ENCODE results near the gene C1orf226.

C1orf226 gene

GRCh38 chr1:162406811-162407210 lies 25.3 kb downstream of the C1orf226 start:
- Histone ChIP-seq H3K23ac (ENCODE audit: low read length in 2 of 2) (no peak overlapping the region), H3K4me1 (ENCODE audit: control insufficient read depth, insufficient read depth, low read depth, low read length) (no peaks in the 10 kb centered on the region), H3K36me3 (ENCODE audit: control insufficient read depth in 1 of 2, insufficient read depth in 2 of 2, low read depth in 1 of 2, low read length in 2 of 2) (no peaks in the 10 kb centered on the region), H2AFZ (ENCODE audit: low read depth, low read length) (no peak overlapping the region), H3K27ac (ENCODE audit: low read length, poor library complexity, severe bottlenecking) (no peak overlapping the region), H3K79me1 (replicated peaks; ENCODE audit: low read length, poor library complexity, severe bottlenecking) (no peaks in the 10 kb centered on the region), H3K4ac (ENCODE audit: low read depth in 1 of 2, low read length in 2 of 2) (no peak overlapping the region), H4K8ac (ENCODE audit: low read length) (no peak overlapping the region), H2BK12ac (ENCODE audit: low read length in 2 of 2) (no peak overlapping the region), H3K4me3 (ENCODE audit: insufficient read depth in 1 of 2, low read depth in 1 of 2, low read length in 2 of 2) (no peak overlapping the region), H2BK5ac (ENCODE audit: low read depth, low read length, poor library complexity, severe bottlenecking) (no peak overlapping the region), H2BK15ac (ENCODE audit: low read depth, poor library complexity, severe bottlenecking) (no peak overlapping the region), H3K27me3 (ENCODE audit: control insufficient read depth in 1 of 2, insufficient read depth in 1 of 2, low read length in 2 of 2) (no peaks in the 10 kb centered on the region), H2BK120ac (ENCODE audit: low read depth, low read length) (no peak overlapping the region), H4K91ac (ENCODE audit: low read length) (no peak overlapping the region), H3K4me2 (ENCODE audit: low read length, poor library complexity, severe bottlenecking) (no peak overlapping the region), H2AK5ac (ENCODE audit: low read length, severe bottlenecking) (no peak overlapping the region), H3K14ac (ENCODE audit: low read length in 2 of 2) (no peak overlapping the region), H3K18ac (ENCODE audit: low read depth in 1 of 2, low read length in 2 of 2) (no peak overlapping the region), H3K9me3 (ENCODE audit: control insufficient read depth, low read length) (no peaks in the 10 kb centered on the region), H3K9ac (ENCODE audit: low read length) (no peak overlapping the region)
- WGBS, result 100% methylated on average over 2 of the region's 2 CpGs
- no peak for DNase-seq

GRCh38 chr1:162407539-162407938 lies 26.0 kb downstream of the C1orf226 start:
- Histone ChIP-seq H3K4me1 (ENCODE audit: control insufficient read depth, insufficient read depth, low read depth, low read length) (no peaks in the 10 kb centered on the region), H3K9ac (ENCODE audit: low read length) (no peak overlapping the region), H2BK15ac (ENCODE audit: low read depth, poor library complexity, severe bottlenecking) (no peak overlapping the region), H2BK5ac (ENCODE audit: low read depth, low read length, poor library complexity, severe bottlenecking) (no peak overlapping the region), H2AK5ac (ENCODE audit: low read length, severe bottlenecking) (no peak overlapping the region), H3K36me3 (ENCODE audit: control insufficient read depth in 1 of 2, insufficient read depth in 2 of 2, low read depth in 1 of 2, low read length in 2 of 2) (no peaks in the 10 kb centered on the region), H3K79me1 (replicated peaks; ENCODE audit: low read length, poor library complexity, severe bottlenecking) (no peaks in the 10 kb centered on the region), H3K9me3 (ENCODE audit: control insufficient read depth, low read length) (no peaks in the 10 kb centered on the region), H2BK120ac (ENCODE audit: low read depth, low read length) (no peak overlapping the region), H3K27ac (ENCODE audit: low read length, poor library complexity, severe bottlenecking) (no peak overlapping the region), H2AFZ (ENCODE audit: low read depth, low read length) (no peak overlapping the region), H4K8ac (ENCODE audit: low read length) (no peak overlapping the region), H4K91ac (ENCODE audit: low read length) (no peak overlapping the region), H3K4me2 (ENCODE audit: low read length, poor library complexity, severe bottlenecking) (no peak overlapping the region), H3K23ac (ENCODE audit: low read length in 2 of 2) (no peak overlapping the region), H3K4me3 (ENCODE audit: insufficient read depth in 1 of 2, low read depth in 1 of 2, low read length in 2 of 2) (no peak overlapping the region), H3K18ac (ENCODE audit: low read depth in 1 of 2, low read length in 2 of 2) (no peak overlapping the region), H3K4ac (ENCODE audit: low read depth in 1 of 2, low read length in 2 of 2) (no peak overlapping the region), H3K27me3 (ENCODE audit: control insufficient read depth in 1 of 2, insufficient read depth in 1 of 2, low read length in 2 of 2) (no peaks in the 10 kb centered on the region), H3K14ac (ENCODE audit: low read length in 2 of 2) (no peak overlapping the region), H2BK12ac (ENCODE audit: low read length in 2 of 2) (no peak overlapping the region)
- DNase-seq, result no peak
- 91% methylated on average over 1 of the region's 1 CpG for WGBS

GRCh38 chr1:162412002-162412401 lies 30.5 kb downstream of the C1orf226 start, which contains the start of gene SH2D1B:
Gene SH2D1B, minus strand, starts transcription at chr1:162412136. Its CDS starts 120 bp downstream, at chr1:162412016.
- no peak within 1 kb of the TSS for H2AK5ac ChIP-seq (ENCODE audit: low read length, severe bottlenecking)
- no peak within 1 kb of the TSS for H4K8ac ChIP-seq (ENCODE audit: low read length)
- 70% methylated on average over 3 of the region's 3 CpGs for WGBS
- peaks cover 7% of the 10 kb centered on the region for H3K9me3 ChIP-seq (ENCODE audit: control insufficient read depth, low read length)
- no peak within 1 kb of the TSS for H3K4ac ChIP-seq (ENCODE audit: low read depth in 1 of 2, low read length in 2 of 2)
- no peak within 1 kb of the TSS for H2BK15ac ChIP-seq (ENCODE audit: low read depth, poor library complexity, severe bottlenecking)
- no peaks in the 10 kb centered on the region for H3K36me3 ChIP-seq (ENCODE audit: control insufficient read depth in 1 of 2, insufficient read depth in 2 of 2, low read depth in 1 of 2, low read length in 2 of 2)
- H3K14ac ChIP-seq (ENCODE audit: low read length in 2 of 2), result no peak within 1 kb of the TSS
- no peak within 1 kb of the TSS for H3K9ac ChIP-seq (ENCODE audit: low read length)
- no peak within 1 kb of the TSS for H3K18ac ChIP-seq (ENCODE audit: low read depth in 1 of 2, low read length in 2 of 2)
- no peak for DNase-seq
- no peaks in the 10 kb centered on the region for H3K27me3 ChIP-seq (ENCODE audit: control insufficient read depth in 1 of 2, insufficient read depth in 1 of 2, low read length in 2 of 2)
- peak within 1 kb of the TSS; percentile 29 for H2AFZ ChIP-seq (ENCODE audit: low read depth, low read length)
- no peak within 1 kb of the TSS for H2BK12ac ChIP-seq (ENCODE audit: low read length in 2 of 2)
- H3K4me3 ChIP-seq (ENCODE audit: insufficient read depth in 1 of 2, low read depth in 1 of 2, low read length in 2 of 2), result no peak within 1 kb of the TSS
- no peak within 1 kb of the TSS for H2BK120ac ChIP-seq (ENCODE audit: low read depth, low read length)
- H4K91ac ChIP-seq (ENCODE audit: low read length), result no peak within 1 kb of the TSS
- no peak within 1 kb of the TSS for H2BK5ac ChIP-seq (ENCODE audit: low read depth, low read length, poor library complexity, severe bottlenecking)
- H3K23ac ChIP-seq (ENCODE audit: low read length in 2 of 2), result no peak within 1 kb of the TSS
- H3K4me1 ChIP-seq (ENCODE audit: control insufficient read depth, insufficient read depth, low read depth, low read length), result no peaks in the 10 kb centered on the region
- no peaks in the 10 kb centered on the region for H3K79me1 ChIP-seq (replicated peaks; ENCODE audit: low read length, poor library complexity, severe bottlenecking)
- H3K4me2 ChIP-seq (ENCODE audit: low read length, poor library complexity, severe bottlenecking), result no peak within 1 kb of the TSS
- no peak within 1 kb of the TSS for H3K27ac ChIP-seq (ENCODE audit: low read length, poor library complexity, severe bottlenecking)

- Histone ChIP-seq H3K9ac (ENCODE audit: low read length) (no peak overlapping the region), H3K18ac (ENCODE audit: low read depth in 1 of 2, low read length in 2 of 2) (no peak overlapping the region), H3K4ac (ENCODE audit: low read depth in 1 of 2, low read length in 2 of 2) (no peak overlapping the region), H2AFZ (ENCODE audit: low read depth, low read length) (no peak overlapping the region), H2AK5ac (ENCODE audit: low read length, severe bottlenecking) (no peak overlapping the region), H3K4me3 (ENCODE audit: insufficient read depth in 1 of 2, low read depth in 1 of 2, low read length in 2 of 2) (no peak overlapping the region), H3K9me3 (ENCODE audit: control insufficient read depth, low read length) (peaks cover 7% of the 10 kb centered on the region), H3K27me3 (ENCODE audit: control insufficient read depth in 1 of 2, insufficient read depth in 1 of 2, low read length in 2 of 2) (no peaks in the 10 kb centered on the region), H3K4me2 (ENCODE audit: low read length, poor library complexity, severe bottlenecking) (no peak overlapping the region), H3K27ac (ENCODE audit: low read length, poor library complexity, severe bottlenecking) (no peak overlapping the region), H4K8ac (ENCODE audit: low read length) (no peak overlapping the region), H4K91ac (ENCODE audit: low read length) (no peak overlapping the region), H3K23ac (ENCODE audit: low read length in 2 of 2) (no peak overlapping the region), H2BK120ac (ENCODE audit: low read depth, low read length) (no peak overlapping the region), H3K14ac (ENCODE audit: low read length in 2 of 2) (no peak overlapping the region), H3K79me1 (replicated peaks; ENCODE audit: low read length, poor library complexity, severe bottlenecking) (no peaks in the 10 kb centered on the region), H2BK12ac (ENCODE audit: low read length in 2 of 2) (no peak overlapping the region), H2BK15ac (ENCODE audit: low read depth, poor library complexity, severe bottlenecking) (no peak overlapping the region), H3K36me3 (ENCODE audit: control insufficient read depth in 1 of 2, insufficient read depth in 2 of 2, low read depth in 1 of 2, low read length in 2 of 2) (no peaks in the 10 kb centered on the region), H3K4me1 (ENCODE audit: control insufficient read depth, insufficient read depth, low read depth, low read length) (no peaks in the 10 kb centered on the region), H2BK5ac (ENCODE audit: low read depth, low read length, poor library complexity, severe bottlenecking) (no peak overlapping the region)
- DNase-seq, result no peak
These were observed 34.7 kb downstream of the C1orf226 start for GRCh38 chr1:162416215-162416614.
